ENCODE results near the gene ZNF615.

GRCh38 chr19:51976852-51977251, 31.2 kb downstream of the ZNF615 start:
- no peak for TF ChIP-seq SIN3A (IDR thresholded peaks at IDR 0.05; ENCODE audit: low read depth)
- TF ChIP-seq JUND (IDR thresholded peaks at IDR 0.05): no peak
- no peak for TF ChIP-seq POLR2AphosphoS5 (IDR thresholded peaks at IDR 0.05; ENCODE audit: low read depth, low read length)
- TF ChIP-seq EZH2 (IDR thresholded peaks at IDR 0.05): no peak
- no peak for TF ChIP-seq CTCF (IDR thresholded peaks at IDR 0.05 in 2 of 3, conservative IDR thresholded peaks at IDR 0.05 in 1 of 3; ENCODE audit: borderline replicate concordance in 1 of 3, insufficient read depth in 1 of 3, low read depth in 2 of 3, low read length in 2 of 3)
- no peak for TF ChIP-seq POLR2A (IDR thresholded peaks at IDR 0.05; ENCODE audit: borderline replicate concordance, extremely low read depth, insufficient read depth, insufficient read length)
- no peak for TF ChIP-seq ZFX (IDR thresholded peaks at IDR 0.05)
- no peak for TF ChIP-seq ZNF274 (IDR thresholded peaks at IDR 0.05; ENCODE audit: low read depth, low read length)
- no peak for TF ChIP-seq RAD21 (IDR thresholded peaks at IDR 0.05; ENCODE audit: low read depth)
- TF ChIP-seq MAX (IDR thresholded peaks at IDR 0.05): no peak
- no peak for TF ChIP-seq REST (IDR thresholded peaks at IDR 0.05; ENCODE audit: low read depth)
- no peak for TF ChIP-seq EZH2phosphoT487 (IDR thresholded peaks at IDR 0.05; ENCODE audit: borderline replicate concordance)
- no peak for TF ChIP-seq YY1 (IDR thresholded peaks at IDR 0.05; ENCODE audit: extremely low read depth, insufficient replicate concordance, low read depth, low read length)
- no peak for TF ChIP-seq FOSL1 (IDR thresholded peaks at IDR 0.05; ENCODE audit: low read depth)

Measured in HCT116 (cell line).